Measurements from ENCODE around the gene NFKBIL1.
"Not testable (repeated sequence)": the region's sequence is repeated elsewhere in the genome, so short reads cannot be mapped to it uniquely, and the experiment has no call there.

NFKBIL1 gene

GRCh38 chr6:31546958-31547726 is at the start of gene NFKBIL1:
TSS of gene NFKBIL1 (plus strand) at chr6:31547608. CDS start at chr6:31547695, 87 bp downstream.
- DNase-seq: peak; percentile 94

- no peak for DNase-seq
These were observed 48.7 kb upstream of the NFKBIL1 start for GRCh38 chr6:31498748-31499147.

GRCh38 chr6:31499648-31500047 is 47.8 kb upstream of the NFKBIL1 start:
- not testable (repeated sequence) for DNase-seq

GRCh38 chr6:31502586-31502985 is 44.8 kb upstream of the NFKBIL1 start:
- DNase-seq: no peak

GRCh38 chr6:31509036-31509435 is 38.4 kb upstream of the NFKBIL1 start:
- DNase-seq: not testable (repeated sequence)

GRCh38 chr6:31510007-31510406 is 37.4 kb upstream of the NFKBIL1 start:
- no peak for DNase-seq

GRCh38 chr6:31513456-31514165 is 33.8 kb upstream of the NFKBIL1 start:
- no peak for DNase-seq

- DNase-seq: no peak
These were observed 25.6 kb upstream of the NFKBIL1 start for GRCh38 chr6:31521835-31522234.

- DNase-seq: no peak
These were observed 21.9 kb upstream of the NFKBIL1 start for GRCh38 chr6:31525553-31525931.

GRCh38 chr6:31525932-31526591 is 21.3 kb upstream of the NFKBIL1 start:
- no peak for DNase-seq

- DNase-seq: no peak
These were observed 19.1 kb upstream of the NFKBIL1 start for GRCh38 chr6:31528307-31528777.

GRCh38 chr6:31528821-31529328 is 18.5 kb upstream of the NFKBIL1 start, which contains the start of gene MCCD1:
TSS of gene MCCD1 (plus strand) at chr6:31528962. CDS start at chr6:31529015, 53 bp downstream.
- DNase-seq: no peak

- no peak for DNase-seq
These were observed 17.9 kb upstream of the NFKBIL1 start for GRCh38 chr6:31529329-31530150.

GRCh38 chr6:31530659-31531058 is 16.7 kb upstream of the NFKBIL1 start:
- no peak for DNase-seq

- no peak for DNase-seq
These were observed 16.2 kb upstream of the NFKBIL1 start for GRCh38 chr6:31531162-31531561.

- no peak for DNase-seq
These were observed 15.4 kb upstream of the NFKBIL1 start for GRCh38 chr6:31531771-31532643.

GRCh38 chr6:31532644-31533454 is 14.6 kb upstream of the NFKBIL1 start:
- DNase-seq: no peak

GRCh38 chr6:31533455-31533841 is 14.0 kb upstream of the NFKBIL1 start:
- no peak for DNase-seq

- DNase-seq: no peak
These were observed 13.4 kb upstream of the NFKBIL1 start for GRCh38 chr6:31534011-31534410.

GRCh38 chr6:31534521-31535040 is 12.8 kb upstream of the NFKBIL1 start:
- no peak for DNase-seq

Measured in NCI-H524 treated with DMSO at 0.1 percent for 48 hours (cell line).